H9 (cell line): ENCODE data around the gene PRAME. TPM values are rescaled to one million over a fixed set of nuclear protein-coding genes. Genes with fewer than 3 reads are reported as not detected.

ENCODE experiments used
- DNase-seq: peaks from one replicate; pipeline ENCODE4 v3.0.0-alpha.2; 2017
- H2AFZ ChIP-seq: one replicate; pipeline ENCODE4 v1.6.1; 2013; ENCODE audit warnings: mild to moderate bottlenecking, low read length, control low read depth, moderate library complexity
- H2AK5ac ChIP-seq: 2 replicates; pipeline ENCODE4 v1.6.1; 2013; ENCODE audit warnings: low read length, control low read depth, mixed read lengths; ENCODE audit not compliant: insufficient read length
- H2BK120ac ChIP-seq: one replicate; pipeline ENCODE4 v1.6.1; 2013; ENCODE audit warnings: low read depth, mild to moderate bottlenecking, low read length, control low read depth, inconsistent platforms; ENCODE audit not compliant: poor library complexity, severe bottlenecking
- H2BK12ac ChIP-seq: 2 replicates; pipeline ENCODE4 v1.6.1; 2013; ENCODE audit warnings: low read length, control low read depth, mixed read lengths, low read depth; ENCODE audit not compliant: insufficient read length
- H2BK15ac ChIP-seq: 2 replicates; pipeline ENCODE4 v1.6.1; 2013; ENCODE audit warnings: low read depth, low read length, control low read depth
- H2BK20ac ChIP-seq: one replicate; pipeline ENCODE4 v1.6.1; 2013; ENCODE audit warnings: low read depth, mild to moderate bottlenecking, low read length, control low read depth, inconsistent platforms; ENCODE audit not compliant: poor library complexity, severe bottlenecking
- H2BK5ac ChIP-seq: 2 replicates; pipeline ENCODE4 v1.6.1; 2013; ENCODE audit warnings: low read length, control low read depth, mixed read lengths; ENCODE audit not compliant: insufficient read length
- H3K14ac ChIP-seq: 2 replicates; pipeline ENCODE4 v1.6.1; 2013; ENCODE audit warnings: low read length, control low read depth; ENCODE audit not compliant: insufficient read depth
- H3K18ac ChIP-seq: 2 replicates; pipeline ENCODE4 v1.6.1; 2013; ENCODE audit warnings: low read depth, mild to moderate bottlenecking, mixed read lengths, low read length, control low read depth; ENCODE audit not compliant: insufficient read length
- H3K23ac ChIP-seq: 2 replicates; pipeline ENCODE4 v1.6.1; 2013; ENCODE audit warnings: low read length, control low read depth, mixed read lengths, low read depth; ENCODE audit not compliant: insufficient read length
- H3K23me2 ChIP-seq: 2 replicates; pipeline ENCODE4 v1.6.1; 2013; ENCODE audit warnings: low read depth, mild to moderate bottlenecking, mixed read lengths, low read length, control low read depth; ENCODE audit not compliant: insufficient read length, poor library complexity, severe bottlenecking
- H3K27ac ChIP-seq: 2 replicates; pipeline ENCODE4 v1.5.1; 2013; ENCODE audit warnings: low read length, control low read depth, mixed read lengths, low read depth; ENCODE audit not compliant: insufficient read length
- H3K27me3 ChIP-seq: 2 replicates; pipeline ENCODE4 v1.6.1; 2013; ENCODE audit warnings: low read length, control low read depth, inconsistent platforms; ENCODE audit not compliant: insufficient read depth
- H3K4ac ChIP-seq: 2 replicates; pipeline ENCODE4 v1.6.1; 2013; ENCODE audit warnings: low read depth, mild to moderate bottlenecking, control low read depth, inconsistent platforms, low read length, moderate library complexity
- H3K4me1 ChIP-seq: 2 replicates; pipeline ENCODE4 v1.6.1; 2013; ENCODE audit warnings: low read length, control low read depth, inconsistent platforms; ENCODE audit not compliant: insufficient read depth
- H3K4me2 ChIP-seq: 2 replicates; pipeline ENCODE4 v1.6.1; 2013; ENCODE audit warnings: low read length, control low read depth, mixed read lengths; ENCODE audit not compliant: insufficient read length, insufficient read depth
- H3K56ac ChIP-seq: 2 replicates; pipeline ENCODE4 v1.6.1; 2013; ENCODE audit warnings: low read depth, mild to moderate bottlenecking, mixed read lengths, low read length, control low read depth; ENCODE audit not compliant: insufficient read length
- H3K79me1 ChIP-seq: 2 replicates; pipeline ENCODE4 v1.6.1; 2013; ENCODE audit warnings: low read depth, mild to moderate bottlenecking, moderate library complexity, low read length, control low read depth, inconsistent platforms; ENCODE audit not compliant: insufficient read depth, poor library complexity, severe bottlenecking
- H3K79me2 ChIP-seq: 2 replicates; pipeline ENCODE4 v1.6.1; 2013; ENCODE audit warnings: low read length, control low read depth, inconsistent platforms; ENCODE audit not compliant: insufficient read depth
- H3K9ac ChIP-seq: 2 replicates; pipeline ENCODE4 v1.6.1; 2013; ENCODE audit warnings: low read length, control low read depth, mixed read lengths; ENCODE audit not compliant: insufficient read length; ENCODE audit errors: extremely low read depth
- H3K9me3 ChIP-seq: one replicate; pipeline ENCODE4 v1.6.1; 2013; ENCODE audit warnings: low read depth, low read length, inconsistent platforms; ENCODE audit not compliant: control insufficient read depth
- H3T11ph ChIP-seq: one replicate; pipeline ENCODE4 v1.6.1; 2013; ENCODE audit warnings: mild to moderate bottlenecking, low read length, control low read depth, inconsistent platforms
- H4K20me1 ChIP-seq: one replicate; pipeline ENCODE4 v1.6.1; 2013; ENCODE audit not compliant: control insufficient read depth, insufficient read length, insufficient read depth
- H4K5ac ChIP-seq: 2 replicates; pipeline ENCODE4 v1.6.1; 2013; ENCODE audit warnings: low read depth, mild to moderate bottlenecking, mixed read lengths, low read length, control low read depth; ENCODE audit not compliant: insufficient read length
- H4K8ac ChIP-seq: replicated peaks from 2 replicates; pipeline ENCODE4 v1.6.1; 2013; ENCODE audit warnings: low read length, control low read depth, mixed read lengths, low read depth; ENCODE audit not compliant: insufficient read length
- H4K91ac ChIP-seq: 2 replicates; pipeline ENCODE4 v1.6.1; 2013; ENCODE audit warnings: low read depth, mild to moderate bottlenecking, moderate library complexity, mixed read lengths, low read length, control low read depth; ENCODE audit not compliant: insufficient read length
- H3K27ac Mint-ChIP-seq, 3 experiments: 2 replicates in 2 of 3; 3 replicates in 1 of 3; pipeline ENCODE4 v1.8.0; 2020 to 2021; ENCODE audit warnings: mixed read lengths in 3 of 3, mild to moderate bottlenecking in 1 of 3, moderate library complexity in 1 of 3
- H3K27me3 Mint-ChIP-seq: 2 replicates; pipeline ENCODE4 v1.8.0; 2021; ENCODE audit warnings: low read depth, mild to moderate bottlenecking, moderate library complexity, mixed read lengths
- H3K36me3 Mint-ChIP-seq, 3 experiments: 2 replicates in 2 of 3; 3 replicates in 1 of 3; pipeline ENCODE4 v1.8.0; 2020 to 2021; ENCODE audit warnings: low read depth in 3 of 3, mixed read lengths in 3 of 3; ENCODE audit not compliant: insufficient read depth in 1 of 3
- H3K4me1 Mint-ChIP-seq, 2 experiments: 2 replicates each; pipeline ENCODE4 v1.8.0; 2020; ENCODE audit warnings: mixed read lengths in 2 of 2
- H3K4me3 Mint-ChIP-seq, 2 experiments: 2 replicates in 1 of 2; 3 replicates in 1 of 2; pipeline ENCODE4 v1.8.0; 2020 to 2021; ENCODE audit warnings: mild to moderate bottlenecking in 2 of 2, mixed read lengths in 2 of 2, moderate library complexity in 1 of 2
- H3K9me3 Mint-ChIP-seq, 2 experiments: 2 replicates in 1 of 2; 3 replicates in 1 of 2; pipeline ENCODE4 v1.8.0; 2020; ENCODE audit warnings: mild to moderate bottlenecking in 2 of 2, mixed read lengths in 2 of 2, moderate library complexity in 1 of 2
- WGBS: extraction: QIAGEN DNeasy Blood & Tissue Kit; methylation state at CpG from one replicate; pipeline ENCODE4 v1.1.7; 2013; ENCODE audit warnings: missing lambda C conversion rate, low lambda C conversion rate, mixed read lengths; ENCODE audit not compliant: insufficient read length; ENCODE audit errors: extremely low coverage; 5-methylcytosine and 5-hydroxymethylcytosine counted together
- total RNA-seq: library from RNA; stranded (reverse); gene quantifications from 2 replicates; pipeline ENCODE4 v1.2.1, GENCODE V29; 2021
- TF ChIP-seq, protein P1 (sequence below): fragments of 200-600 bp; sonication (generic); conservative IDR thresholded peaks from 3 replicates; pipeline ENCODE4 v1.8.0; 2021; ENCODE audit warnings: antibody characterized with exemption, mild to moderate bottlenecking

PRAME gene
- total RNA-seq, 1 experiment from 2014 or later = 0.31 TPM

DNA sequence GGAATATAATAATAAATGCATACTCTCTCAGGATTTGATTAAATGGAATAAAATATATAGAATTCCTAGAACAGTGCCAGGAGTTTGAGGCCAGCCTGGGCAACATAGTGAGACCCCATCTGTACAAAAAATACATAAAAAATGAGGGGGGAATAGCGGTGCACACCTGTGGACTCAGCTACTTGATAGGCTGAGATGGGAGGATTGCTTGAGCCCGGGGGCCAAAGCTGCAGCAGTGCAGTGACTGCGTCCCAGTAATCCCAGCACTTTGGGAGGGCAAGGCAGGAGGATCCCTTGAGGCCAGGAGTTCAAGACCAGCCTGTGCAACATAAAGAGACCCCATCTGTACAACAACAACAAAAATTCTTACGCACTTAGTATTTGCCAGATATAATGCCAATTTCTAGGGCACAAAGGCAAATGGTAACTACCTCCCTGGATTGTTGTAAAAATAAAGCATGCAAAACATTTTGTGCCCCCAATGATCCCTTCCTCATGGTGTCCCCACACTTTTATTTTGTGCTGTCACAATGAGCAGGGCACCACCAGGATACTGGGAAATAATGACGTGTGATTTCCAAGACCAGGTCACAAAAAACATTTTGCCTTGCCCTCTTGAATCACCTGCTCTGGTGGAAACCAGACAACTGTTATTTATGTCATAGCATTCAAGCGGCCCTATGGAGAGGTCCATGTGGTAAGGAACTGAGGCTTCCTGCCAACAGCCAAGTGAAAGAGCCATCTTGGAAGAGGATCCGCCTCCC lies 20.7 kb downstream of the PRAME start:
- Histone ChIP-seq H3K4me1 (no peaks in the 10 kb centered on the region), H3K79me1 (no peaks in the 10 kb centered on the region), H3K9ac (no peak overlapping the region), H3K56ac (no peak overlapping the region), H2AK5ac (no peak overlapping the region), H2AFZ (no peak overlapping the region), H2BK12ac (no peak overlapping the region), H3K27me3 (peaks cover 17% of the 10 kb centered on the region; the same call in 1 of the 2 replicates), H3K14ac (no peak overlapping the region), H3K4ac (no peak overlapping the region), H4K8ac (no peak overlapping the region), H3K4me2 (no peak overlapping the region), H2BK120ac (no peak overlapping the region), H3K23ac (no peak overlapping the region), H3K23me2 (no peaks in the 10 kb centered on the region), H2BK15ac (no peak overlapping the region), H3K79me2 (no peaks in the 10 kb centered on the region), H4K20me1 (no peaks in the 10 kb centered on the region), H3K27ac (no peak overlapping the region), H3K9me3 (no peaks in the 10 kb centered on the region), H4K91ac (no peak overlapping the region), H2BK5ac (no peak overlapping the region), H4K5ac (no peak overlapping the region), H2BK20ac (no peak overlapping the region), H3T11ph (no peak overlapping the region), H3K18ac (no peak overlapping the region)
- WGBS = no CpG with 5 or more reads among the region's 7 CpGs
- Mint-ChIP-seq H3K27ac (no peak overlapping the region), H3K4me1 (no peaks in the 10 kb centered on the region), H3K9me3 (peaks cover 5 to 14% of the 10 kb centered on the region in 2 experiments; a peak in 3 of 5 replicates), H3K36me3 (no peaks in the 10 kb centered on the region), H3K4me3 (no peak overlapping the region), H3K27me3 (peaks cover 97% of the 10 kb centered on the region)
- no peak for DNase-seq
- TF ChIP-seq, protein P1, sequence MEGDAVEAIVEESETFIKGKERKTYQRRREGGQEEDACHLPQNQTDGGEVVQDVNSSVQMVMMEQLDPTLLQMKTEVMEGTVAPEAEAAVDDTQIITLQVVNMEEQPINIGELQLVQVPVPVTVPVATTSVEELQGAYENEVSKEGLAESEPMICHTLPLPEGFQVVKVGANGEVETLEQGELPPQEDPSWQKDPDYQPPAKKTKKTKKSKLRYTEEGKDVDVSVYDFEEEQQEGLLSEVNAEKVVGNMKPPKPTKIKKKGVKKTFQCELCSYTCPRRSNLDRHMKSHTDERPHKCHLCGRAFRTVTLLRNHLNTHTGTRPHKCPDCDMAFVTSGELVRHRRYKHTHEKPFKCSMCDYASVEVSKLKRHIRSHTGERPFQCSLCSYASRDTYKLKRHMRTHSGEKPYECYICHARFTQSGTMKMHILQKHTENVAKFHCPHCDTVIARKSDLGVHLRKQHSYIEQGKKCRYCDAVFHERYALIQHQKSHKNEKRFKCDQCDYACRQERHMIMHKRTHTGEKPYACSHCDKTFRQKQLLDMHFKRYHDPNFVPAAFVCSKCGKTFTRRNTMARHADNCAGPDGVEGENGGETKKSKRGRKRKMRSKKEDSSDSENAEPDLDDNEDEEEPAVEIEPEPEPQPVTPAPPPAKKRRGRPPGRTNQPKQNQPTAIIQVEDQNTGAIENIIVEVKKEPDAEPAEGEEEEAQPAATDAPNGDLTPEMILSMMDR = no peak
